ENCODE data around the gene LRRIQ1.

GRCh38 chr12:85182699-85183098 is 146.5 kb downstream of the LRRIQ1 start:
- TF ChIP-seq, protein P1, sequence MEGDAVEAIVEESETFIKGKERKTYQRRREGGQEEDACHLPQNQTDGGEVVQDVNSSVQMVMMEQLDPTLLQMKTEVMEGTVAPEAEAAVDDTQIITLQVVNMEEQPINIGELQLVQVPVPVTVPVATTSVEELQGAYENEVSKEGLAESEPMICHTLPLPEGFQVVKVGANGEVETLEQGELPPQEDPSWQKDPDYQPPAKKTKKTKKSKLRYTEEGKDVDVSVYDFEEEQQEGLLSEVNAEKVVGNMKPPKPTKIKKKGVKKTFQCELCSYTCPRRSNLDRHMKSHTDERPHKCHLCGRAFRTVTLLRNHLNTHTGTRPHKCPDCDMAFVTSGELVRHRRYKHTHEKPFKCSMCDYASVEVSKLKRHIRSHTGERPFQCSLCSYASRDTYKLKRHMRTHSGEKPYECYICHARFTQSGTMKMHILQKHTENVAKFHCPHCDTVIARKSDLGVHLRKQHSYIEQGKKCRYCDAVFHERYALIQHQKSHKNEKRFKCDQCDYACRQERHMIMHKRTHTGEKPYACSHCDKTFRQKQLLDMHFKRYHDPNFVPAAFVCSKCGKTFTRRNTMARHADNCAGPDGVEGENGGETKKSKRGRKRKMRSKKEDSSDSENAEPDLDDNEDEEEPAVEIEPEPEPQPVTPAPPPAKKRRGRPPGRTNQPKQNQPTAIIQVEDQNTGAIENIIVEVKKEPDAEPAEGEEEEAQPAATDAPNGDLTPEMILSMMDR (conservative IDR thresholded peaks at IDR 0.05; ENCODE audit: low read depth, low read length) = no peak
- TF ChIP-seq EZH2 (IDR thresholded peaks at IDR 0.05; ENCODE audit: borderline replicate concordance, low read depth, low read length, poor library complexity, severe bottlenecking) = no peak
